ENCODE measurements around the gene FAM171A1. TPM values are rescaled to one million over a fixed set of nuclear protein-coding genes. Genes with fewer than 3 reads are reported as not detected.
"Not testable (repeated sequence)": the region's sequence is repeated elsewhere in the genome, so short reads cannot be mapped to it uniquely, and the experiment has no call there.

The FAM171A1 gene
- polyA plus RNA-seq, 1 of the 3 experiments (the other 2 are of a cell fraction) = 26.3 TPM

- WGBS (ENCODE audit: low lambda C conversion rate) = 93% methylated on average over 7 of the region's 8 CpGs
- peak overlapping the region; percentile 61 for H3K4me2 ChIP-seq
- peak overlapping the region in 1 of 2 experiments; percentile 5; a peak in 1 of 4 replicates for H3K4me3 ChIP-seq (ENCODE audit: low read depth in 2 of 2, low read length in 1 of 2)
- DNase-seq; H3K9me2 ChIP-seq; H3K36me3 ChIP-seq (replicated peaks in 1 of 2; ENCODE audit: control insufficient read depth in 1 of 2, insufficient read depth in 2 of 2, low read length in 1 of 2); H4K20me1 ChIP-seq (ENCODE audit: insufficient read depth); H3K79me2 ChIP-seq (ENCODE audit: insufficient read depth); POLR2A ChIA-PET; H3K9me3 ChIP-seq; H3K27me3 ChIP-seq (ENCODE audit: insufficient read depth): not testable (repeated sequence)
- peak overlapping the region in 1 of 2 experiments; percentile 74; a peak in 3 of 4 replicates for H3K27ac ChIP-seq (ENCODE audit: low read depth in 2 of 2, low read length in 1 of 2)
- H3K4me1 ChIP-seq (ENCODE audit: control insufficient read depth in 1 of 2, insufficient read depth in 2 of 2, low read depth in 1 of 2, low read length in 1 of 2) = peaks cover 0 to 46% of the 10 kb centered on the region in 2 experiments; a peak in 3 of 4 replicates
- H3K9ac ChIP-seq = peak overlapping the region; percentile 52
- peaks cover 34% of the 10 kb centered on the region for H3F3A ChIP-seq (replicated peaks; ENCODE audit: insufficient read depth)
- 0 out of 2 replicates have a peak overlapping the region, but pooled peaks have one; percentile 11 for H2AFZ ChIP-seq (ENCODE audit: low read depth)
- CTCF ChIA-PET = interaction anchor here (0.9 kb wide), 1 partner anchor 10 kb away, joined by 3 read pairs; no protein-coding TSS in a partner anchor
These were observed 168.8 kb downstream of the FAM171A1 start for GRCh38 chr10:15202301-15202621.

GRCh38 chr10:15201589-15202300, 169.3 kb downstream of the FAM171A1 start:
- no peak for DNase-seq
- ChIA-PET CTCF (interaction anchor here (0.8 to 1.3 kb wide), 3 partner anchors 9 to 20 kb away, joined by 3 to 4 read pairs (median 3); no protein-coding TSS in a partner anchor), POLR2A (no interaction called here)
- no peaks in the 10 kb centered on the region for H3K79me2 ChIP-seq (ENCODE audit: insufficient read depth)
- H3K36me3 ChIP-seq (replicated peaks in 1 of 2; ENCODE audit: control insufficient read depth in 1 of 2, insufficient read depth in 2 of 2, low read length in 1 of 2) = peaks cover 0 to 2% of the 10 kb centered on the region in 2 experiments
- H3K4me3 ChIP-seq (ENCODE audit: low read depth in 2 of 2, low read length in 1 of 2) = peak overlapping the region in 1 of 2 experiments; percentile 5; a peak in 1 of 4 replicates
- H3K9ac ChIP-seq = peak overlapping the region; percentile 52
- H3K9me2 ChIP-seq = no peaks in the 10 kb centered on the region
- no peaks in the 10 kb centered on the region for H3K9me3 ChIP-seq
- H3K4me2 ChIP-seq = peak overlapping the region; percentile 61
- no peaks in the 10 kb centered on the region for H4K20me1 ChIP-seq (ENCODE audit: insufficient read depth)
- peak overlapping the region; percentile 40 to 74; a peak in 3 of 4 replicates for H3K27ac ChIP-seq (ENCODE audit: low read depth in 2 of 2, low read length in 1 of 2)
- WGBS (ENCODE audit: low lambda C conversion rate) = 33% methylated on average over 6 of the region's 6 CpGs
- peaks cover 37% of the 10 kb centered on the region for H3F3A ChIP-seq (replicated peaks; ENCODE audit: insufficient read depth)
- peaks cover 0 to 46% of the 10 kb centered on the region in 2 experiments; a peak in 3 of 4 replicates for H3K4me1 ChIP-seq (ENCODE audit: control insufficient read depth in 1 of 2, insufficient read depth in 2 of 2, low read depth in 1 of 2, low read length in 1 of 2)
- TF ChIP-seq EP300 (IDR thresholded peaks at IDR 0.05; ENCODE audit: borderline replicate concordance in 1 of 2, low read depth in 1 of 2, low read length in 1 of 2) (peak in 1 of 2 experiments; percentile 20; a peak in 1 of 4 replicates), TAF1 (IDR thresholded peaks at IDR 0.05; ENCODE audit: borderline replicate concordance, low read depth, low read length) (no peak), FOSL2 (IDR thresholded peaks at IDR 0.05; ENCODE audit: borderline replicate concordance, low read depth) (peak; percentile 61; the same call in 1 of the 2 replicates), NFIC (IDR thresholded peaks at IDR 0.05; ENCODE audit: borderline replicate concordance) (no peak; the same call in 1 of the 2 replicates), YY1 (IDR thresholded peaks at IDR 0.05; ENCODE audit: low read depth) (no peak), RXRA (IDR thresholded peaks at IDR 0.05; ENCODE audit: borderline replicate concordance, low read depth) (peak; percentile 56; the same call in 1 of the 2 replicates), JUND (IDR thresholded peaks at IDR 0.05) (peak; percentile 46), FOXJ3 (CRISPR knock-in tag; IDR thresholded peaks at IDR 0.05) (no peak), CHD2 (IDR thresholded peaks at IDR 0.05; ENCODE audit: low read length, partially characterized antibody) (no peak)
- no peaks in the 10 kb centered on the region for H3K27me3 ChIP-seq (ENCODE audit: insufficient read depth)
- 0 out of 2 replicates have a peak overlapping the region, but pooled peaks have one; percentile 11 for H2AFZ ChIP-seq (ENCODE audit: low read depth)

- Histone ChIP-seq H3K27ac (ENCODE audit: low read depth in 2 of 2, low read length in 1 of 2) (peak overlapping the region in 1 of 2 experiments; percentile 74; a peak in 2 of 4 replicates), H3K4me3 (ENCODE audit: low read depth in 2 of 2, low read length in 1 of 2) (no peak overlapping the region), H4K20me1 (ENCODE audit: insufficient read depth) (no peaks in the 10 kb centered on the region), H3K9me2 (no peaks in the 10 kb centered on the region), H3F3A (replicated peaks; ENCODE audit: insufficient read depth) (peaks cover 37% of the 10 kb centered on the region), H2AFZ (ENCODE audit: low read depth) (no peak overlapping the region), H3K9me3 (no peaks in the 10 kb centered on the region), H3K27me3 (ENCODE audit: insufficient read depth) (no peaks in the 10 kb centered on the region), H3K4me1 (ENCODE audit: control insufficient read depth in 1 of 2, insufficient read depth in 2 of 2, low read depth in 1 of 2, low read length in 1 of 2) (peaks cover 0 to 51% of the 10 kb centered on the region in 2 experiments; a peak in 3 of 4 replicates), H3K9ac (no peak overlapping the region), H3K36me3 (replicated peaks in 1 of 2; ENCODE audit: control insufficient read depth in 1 of 2, insufficient read depth in 2 of 2, low read length in 1 of 2) (no peaks in the 10 kb centered on the region), H3K79me2 (ENCODE audit: insufficient read depth) (no peaks in the 10 kb centered on the region), H3K4me2 (peak overlapping the region; percentile 46)
- CTCF ChIA-PET = interaction anchor here (0.8 to 1.3 kb wide), 4 partner anchors 10 to 19 kb away, joined by 3 to 4 read pairs (median 4); no protein-coding TSS in a partner anchor
- WGBS (ENCODE audit: low lambda C conversion rate) = 10% methylated on average over 2 of the region's 2 CpGs
- POLR2A ChIA-PET = no interaction called here
- DNase-seq = no peak
- TF ChIP-seq REST (IDR thresholded peaks at IDR 0.05; ENCODE audit: low read depth, low read length) (0 out of 2 replicates have a peak, but pooled peaks have one; percentile 42), JUND (IDR thresholded peaks at IDR 0.05) (peak; percentile 100), TCF12 (IDR thresholded peaks at IDR 0.05) (peak; percentile 99), PBX3 (IDR thresholded peaks at IDR 0.05) (peak; percentile 80), USF2 (IDR thresholded peaks at IDR 0.05; ENCODE audit: borderline replicate concordance, low read depth, low read length) (no peak), CHD2 (IDR thresholded peaks at IDR 0.05; ENCODE audit: low read length, partially characterized antibody) (no peak), SIN3A (IDR thresholded peaks at IDR 0.05; ENCODE audit: borderline replicate concordance, low read depth, low read length) (no peak)
These were observed 170.5 kb downstream of the FAM171A1 start for GRCh38 chr10:15200626-15201025.
